ENCODE results near the gene CDH13.

- TF ChIP-seq CTCF (IDR thresholded peaks at IDR 0.05; ENCODE audit: insufficient read depth, low read length) = no peak
- TF ChIP-seq POLR2AphosphoS5 (IDR thresholded peaks at IDR 0.05; ENCODE audit: low read depth) = no peak
- TF ChIP-seq REST (IDR thresholded peaks at IDR 0.05; ENCODE audit: insufficient replicate concordance, low read depth) = no peak
Observed at GRCh38 chr16:82703161-82703560, 76.4 kb downstream of the CDH13 start.
